Hepatocyte (in vitro differentiated cells): ENCODE data around the gene REPS2. TPM values are rescaled to one million over a fixed set of nuclear protein-coding genes. Genes with fewer than 3 reads are reported as not detected.

Experiments
- DNase-seq: peaks from one replicate; pipeline ENCODE4 v3.0.0-alpha.2; 2016; ENCODE audit warnings: low spot score
- H2AFZ ChIP-seq: fragments of 200-600 bp; sonication (generic); 2 replicates; pipeline ENCODE4 v1.6.0; 2016; ENCODE audit warnings: antibody characterized with exemption, mild to moderate bottlenecking
- H3K27ac ChIP-seq: fragments of 200-600 bp; sonication (generic); 2 replicates; pipeline ENCODE4 v1.5.1; 2016; ENCODE audit warnings: mild to moderate bottlenecking
- H3K27me3 ChIP-seq: fragments of 200-600 bp; sonication (generic); 2 replicates; pipeline ENCODE4 v1.6.1; 2016
- H3K36me3 ChIP-seq: fragments of 200-600 bp; sonication (generic); replicated peaks from 2 replicates; pipeline ENCODE4 v1.5.1; 2016; ENCODE audit warnings: low read depth; ENCODE audit not compliant: insufficient read depth
- H3K4me1 ChIP-seq: fragments of 200-600 bp; sonication (generic); 2 replicates; pipeline ENCODE4 v1.5.1; 2016; ENCODE audit warnings: mild to moderate bottlenecking, moderate library complexity; ENCODE audit not compliant: insufficient read depth
- H3K4me2 ChIP-seq: fragments of 200-600 bp; sonication (generic); 2 replicates; pipeline ENCODE4 v1.6.0; 2016
- H3K4me3 ChIP-seq: fragments of 200-600 bp; sonication (generic); 2 replicates; pipeline ENCODE4 v1.5.1; 2016; ENCODE audit warnings: mild to moderate bottlenecking
- H3K79me2 ChIP-seq: fragments of 200-600 bp; sonication (generic); 2 replicates; pipeline ENCODE4 v1.6.0; 2017; ENCODE audit warnings: mild to moderate bottlenecking
- H3K9me2 ChIP-seq: fragments of 200-600 bp; sonication (generic); replicated peaks from 2 replicates; pipeline ENCODE4 v1.6.0; 2017; ENCODE audit warnings: mild to moderate bottlenecking; ENCODE audit not compliant: insufficient read depth
- H3K9me3 ChIP-seq: fragments of 200-600 bp; sonication (generic); 2 replicates; pipeline ENCODE4 v1.5.1; 2016; ENCODE audit warnings: low read depth, mild to moderate bottlenecking
- H4K20me1 ChIP-seq: fragments of 200-600 bp; sonication (generic); 2 replicates; pipeline ENCODE4 v1.6.0; 2016; ENCODE audit warnings: mild to moderate bottlenecking; ENCODE audit not compliant: insufficient read depth, poor library complexity, severe bottlenecking
- EZH2 ChIP-seq: fragments of 200-600 bp; sonication (generic); IDR thresholded peaks from 2 replicates; pipeline ENCODE4 v1.6.1; 2016; ENCODE audit warnings: antibody characterized with exemption, mild to moderate bottlenecking, borderline replicate concordance
- EZH2phosphoT487 ChIP-seq: fragments of 200-600 bp; sonication (generic); IDR thresholded peaks from one replicate; pipeline ENCODE4 v1.6.1; 2018; ENCODE audit warnings: antibody characterized with exemption, mild to moderate bottlenecking, low read depth, moderate library complexity; ENCODE audit not compliant: unreplicated experiment, severe bottlenecking
- WGBS: methylation state at CpG from one replicate; pipeline ENCODE4 v1.1.6; 2016; ENCODE audit warnings: low lambda C conversion rate; ENCODE audit errors: missing lambda C conversion rate; 5-methylcytosine and 5-hydroxymethylcytosine counted together
- polyA plus RNA-seq: library from polyadenylated mRNA; unstranded; fragments of >200 nt; fragmentation: Nextera tagmentation; extraction: Ambion mirVana; gene quantifications from 2 replicates; pipeline ENCODE4 v1.2.1, GENCODE V29; 2016
- total RNA-seq: library from RNA; depleted of rRNA; stranded (reverse); fragments of >200 nt; gene quantifications from 2 replicates; pipeline ENCODE4 v1.2.3, GENCODE V29; 2014
- TF ChIP-seq, protein P1 (sequence below): fragments of 200-600 bp; sonication (generic); IDR thresholded peaks from 2 replicates; pipeline ENCODE4 v1.5.1; 2016; ENCODE audit warnings: antibody characterized with exemption, mild to moderate bottlenecking; ENCODE audit not compliant: poor library complexity

Gene REPS2
- total and polyA plus RNA-seq, 2 experiments from 2014 or later: 3.4 to 5.0 TPM

DNA sequence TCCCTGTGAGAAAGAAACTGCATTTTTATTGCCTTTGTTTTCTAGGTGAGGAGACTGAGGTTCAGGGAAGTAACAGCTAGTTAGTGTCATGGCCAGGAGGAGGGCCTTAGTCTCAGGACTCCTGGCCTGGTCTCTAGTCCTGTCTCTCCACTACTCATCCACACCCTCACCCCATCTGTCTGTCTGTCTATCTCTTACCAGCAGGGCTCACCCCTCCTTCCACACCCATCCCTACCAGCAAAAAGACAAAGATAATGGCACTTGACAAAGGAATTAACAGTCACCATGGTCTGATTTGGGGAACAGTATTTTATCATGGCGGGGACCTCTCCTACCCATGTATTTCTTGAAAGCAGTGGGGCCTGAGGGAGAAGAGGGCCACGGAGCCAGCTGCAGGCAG, 125.8 kb downstream of the REPS2 start:
- Histone ChIP-seq H3K4me1 (peaks cover 4% of the 10 kb centered on the region), H3K27me3 (no peaks in the 10 kb centered on the region), H3K9me2 (no peaks in the 10 kb centered on the region), H3K4me2 (no peak overlapping the region), H3K36me3 (no peaks in the 10 kb centered on the region), H3K79me2 (no peaks in the 10 kb centered on the region), H2AFZ (no peak overlapping the region), H3K27ac (no peak overlapping the region), H4K20me1 (no peaks in the 10 kb centered on the region), H3K4me3 (no peak overlapping the region), H3K9me3 (no peaks in the 10 kb centered on the region)
- WGBS: 69% methylated on average over 2 of the region's 2 CpGs
- no peak for DNase-seq
- no peak for TF ChIP-seq EZH2phosphoT487

DNA sequence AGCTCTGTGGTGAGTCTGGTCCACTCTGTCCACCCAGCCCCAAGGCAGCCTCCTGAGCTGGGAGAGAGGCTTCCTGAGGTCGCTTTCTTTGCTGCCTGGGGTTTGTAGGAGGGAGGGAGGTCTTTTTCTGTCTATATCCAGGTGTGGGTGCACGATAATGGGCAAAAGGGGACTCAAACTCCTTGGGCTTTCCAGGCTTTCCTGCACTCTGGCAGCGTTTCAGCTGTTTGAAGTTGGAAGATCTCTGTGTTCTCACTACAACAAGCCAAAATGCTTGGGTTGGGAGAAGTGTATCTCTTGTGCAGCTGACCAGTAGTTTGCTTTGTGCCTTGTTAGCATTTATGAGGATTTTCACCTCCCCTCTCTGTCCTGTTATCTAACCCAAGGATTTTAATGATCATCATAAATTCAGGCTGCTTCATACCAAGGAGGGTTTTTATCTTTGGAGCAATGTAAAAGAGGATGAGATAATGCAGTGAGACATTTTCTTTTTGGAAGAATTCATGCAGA, 126.3 kb downstream of the REPS2 start:
- TF ChIP-seq EZH2 (no peak), EZH2phosphoT487 (no peak)
- TF ChIP-seq, protein P1, sequence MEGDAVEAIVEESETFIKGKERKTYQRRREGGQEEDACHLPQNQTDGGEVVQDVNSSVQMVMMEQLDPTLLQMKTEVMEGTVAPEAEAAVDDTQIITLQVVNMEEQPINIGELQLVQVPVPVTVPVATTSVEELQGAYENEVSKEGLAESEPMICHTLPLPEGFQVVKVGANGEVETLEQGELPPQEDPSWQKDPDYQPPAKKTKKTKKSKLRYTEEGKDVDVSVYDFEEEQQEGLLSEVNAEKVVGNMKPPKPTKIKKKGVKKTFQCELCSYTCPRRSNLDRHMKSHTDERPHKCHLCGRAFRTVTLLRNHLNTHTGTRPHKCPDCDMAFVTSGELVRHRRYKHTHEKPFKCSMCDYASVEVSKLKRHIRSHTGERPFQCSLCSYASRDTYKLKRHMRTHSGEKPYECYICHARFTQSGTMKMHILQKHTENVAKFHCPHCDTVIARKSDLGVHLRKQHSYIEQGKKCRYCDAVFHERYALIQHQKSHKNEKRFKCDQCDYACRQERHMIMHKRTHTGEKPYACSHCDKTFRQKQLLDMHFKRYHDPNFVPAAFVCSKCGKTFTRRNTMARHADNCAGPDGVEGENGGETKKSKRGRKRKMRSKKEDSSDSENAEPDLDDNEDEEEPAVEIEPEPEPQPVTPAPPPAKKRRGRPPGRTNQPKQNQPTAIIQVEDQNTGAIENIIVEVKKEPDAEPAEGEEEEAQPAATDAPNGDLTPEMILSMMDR: no peak
- Histone ChIP-seq H3K9me3 (no peaks in the 10 kb centered on the region), H3K4me2 (no peak overlapping the region), H3K9me2 (no peaks in the 10 kb centered on the region), H3K27ac (no peak overlapping the region), H3K4me1 (peaks cover 4% of the 10 kb centered on the region), H3K36me3 (no peaks in the 10 kb centered on the region), H3K79me2 (no peaks in the 10 kb centered on the region), H3K27me3 (no peaks in the 10 kb centered on the region), H4K20me1 (no peaks in the 10 kb centered on the region), H3K4me3 (no peak overlapping the region), H2AFZ (no peak overlapping the region)
- 45% methylated on average over 3 of the region's 3 CpGs for WGBS
- no peak for DNase-seq

DNA sequence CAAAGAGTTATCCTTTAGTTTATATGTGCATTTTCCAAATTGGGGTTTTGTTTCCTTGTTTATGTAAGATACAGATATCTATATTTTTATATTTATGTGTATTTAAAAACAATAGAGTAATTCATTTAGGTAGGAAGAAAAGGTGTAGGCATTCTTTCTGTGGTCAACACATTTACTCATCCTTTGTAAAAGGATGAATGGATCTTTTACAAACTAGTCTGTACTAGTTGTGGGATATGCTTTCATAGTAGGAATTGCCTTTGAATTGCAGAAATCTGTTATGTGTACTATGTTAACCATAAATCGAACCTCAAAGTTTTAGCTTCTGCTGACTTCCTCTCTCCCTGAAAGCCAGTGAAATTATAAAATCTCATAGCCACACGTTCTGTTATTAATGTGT, 128.5 kb downstream of the REPS2 start:
- H3K4me1 ChIP-seq: peaks cover 4% of the 10 kb centered on the region
- H3K9me2 ChIP-seq: no peaks in the 10 kb centered on the region
- H3K4me2 ChIP-seq: no peak overlapping the region
- H4K20me1 ChIP-seq: no peaks in the 10 kb centered on the region
- DNase-seq: no peak
- H3K9me3 ChIP-seq: no peaks in the 10 kb centered on the region
- no peak overlapping the region for H2AFZ ChIP-seq
- no peaks in the 10 kb centered on the region for H3K79me2 ChIP-seq
- no peaks in the 10 kb centered on the region for H3K27me3 ChIP-seq
- WGBS: 55% methylated on average over 2 of the region's 2 CpGs
- H3K4me3 ChIP-seq: no peak overlapping the region
- TF ChIP-seq, protein P1: no peak
- TF ChIP-seq EZH2 (no peak), EZH2phosphoT487 (no peak)
- no peak overlapping the region for H3K27ac ChIP-seq
- no peaks in the 10 kb centered on the region for H3K36me3 ChIP-seq

DNA sequence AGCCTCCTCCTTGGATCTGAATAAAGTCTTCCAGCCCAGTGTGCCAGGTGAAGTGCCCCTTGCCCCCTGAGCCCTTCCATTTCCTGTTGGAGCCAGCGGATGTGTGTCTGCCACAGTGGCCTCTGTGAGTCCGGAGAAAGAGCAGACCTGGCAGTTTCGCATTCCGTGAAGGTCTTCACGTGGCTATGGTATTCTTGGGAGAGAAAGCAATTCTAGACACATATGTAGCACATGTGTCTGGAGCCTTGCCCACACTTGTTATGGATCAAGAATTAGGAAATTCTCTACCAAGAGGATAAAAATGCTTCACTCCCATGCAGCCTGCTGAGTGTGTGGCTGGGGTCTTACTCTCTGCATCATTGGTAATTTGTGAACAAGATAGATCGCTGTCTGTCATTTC, 130.9 kb downstream of the REPS2 start:
- no peak for DNase-seq
- no peaks in the 10 kb centered on the region for H3K27me3 ChIP-seq
- H4K20me1 ChIP-seq: no peaks in the 10 kb centered on the region
- no peaks in the 10 kb centered on the region for H3K9me2 ChIP-seq
- TF ChIP-seq, protein P1: no peak
- no peak for TF ChIP-seq EZH2
- no peak for TF ChIP-seq EZH2phosphoT487
- H3K27ac ChIP-seq: no peak overlapping the region
- no peaks in the 10 kb centered on the region for H3K79me2 ChIP-seq
- H3K36me3 ChIP-seq: no peaks in the 10 kb centered on the region
- WGBS: 78% methylated on average over 6 of the region's 6 CpGs
- no peaks in the 10 kb centered on the region for H3K9me3 ChIP-seq
- H3K4me3 ChIP-seq: no peak overlapping the region
- H2AFZ ChIP-seq: no peak overlapping the region
- peaks cover 4% of the 10 kb centered on the region for H3K4me1 ChIP-seq
- H3K4me2 ChIP-seq: no peak overlapping the region
